Tibial nerve (tissue), 4 donors: ENCODE results near the gene QSOX2. TPM values are rescaled to one million over a fixed set of nuclear protein-coding genes. Genes with fewer than 3 reads are reported as not detected.

Experiments
- DNase-seq, 2 donors: peaks; one replicate each; pipeline ENCODE4 v3.0.0-alpha.2; 2019; ENCODE audit warnings: low spot score in 2 of 2
- H3K27ac ChIP-seq, 4 donors: fragments of 200-600 bp; sonication (generic) in 3 of 4; one replicate each; pipeline ENCODE4 v1.5.1; 2017 to 2019; ENCODE audit warnings: mild to moderate bottlenecking in 1 of 4
- H3K27me3 ChIP-seq, 2 donors: fragments of 200-600 bp; sonication (generic) in 1 of 2; one replicate each; pipeline versions ENCODE4 v1.5.1 to v1.6.0; 2017 to 2019
- H3K36me3 ChIP-seq, 3 donors: fragments of 200-600 bp; sonication (generic); one replicate each; pipeline ENCODE4 v1.5.1; 2018 to 2019
- H3K4me1 ChIP-seq, 4 donors: fragments of 200-600 bp; sonication (generic) in 3 of 4; one replicate each; pipeline ENCODE4 v1.5.1; 2017 to 2019
- H3K4me3 ChIP-seq, 4 donors: fragments of 200-600 bp; sonication (generic) in 3 of 4; one replicate each; pipeline ENCODE4 v1.5.1; 2017 to 2019; ENCODE audit warnings: mild to moderate bottlenecking in 1 of 4, moderate library complexity in 1 of 4
- H3K9me3 ChIP-seq, 4 donors: fragments of 200-600 bp; sonication (generic) in 3 of 4; one replicate each; pipeline ENCODE4 v1.5.1; 2017 to 2019
- CTCF ChIP-seq, 5 experiments: fragments of 200-600 bp in 3 of 5; fragments of 450-650 bp in 2 of 5; sonication (generic) in 3 of 5; IDR thresholded peaks; one replicate each; pipeline ENCODE4 v1.5.1; 2016 to 2019; ENCODE audit warnings: antibody characterized with exemption in 5 of 5, mild to moderate bottlenecking in 3 of 5, moderate library complexity in 2 of 5
- EP300 ChIP-seq, 2 donors: sonication (generic); formaldehyde crosslinking; IDR thresholded peaks; one replicate each; pipeline ENCODE4 v1.6.1; 2017; ENCODE audit warnings: antibody characterized with exemption in 2 of 2, mild to moderate bottlenecking in 1 of 2
- POLR2A ChIP-seq, 2 donors: fragments of 450-650 bp; IDR thresholded peaks; one replicate each; pipeline ENCODE4 v1.6.1; 2017; ENCODE audit warnings: antibody characterized with exemption in 2 of 2, mild to moderate bottlenecking in 2 of 2, moderate library complexity in 2 of 2
- WGBS, 2 donors: methylation state at CpG; one replicate each; pipeline ENCODE4 v1.1.5; 2018; 5-methylcytosine and 5-hydroxymethylcytosine counted together
- total RNA-seq, 4 donors: library from RNA; depleted of rRNA; stranded (reverse); fragments of >200 nt; gene quantifications; one replicate each; pipeline ENCODE4 v1.1.0, GENCODE V29; 2016

Gene QSOX2
- total RNA-seq, 4 donors from 2014 or later: 10.2 to 16.8 (median 11.8) TPM

GRCh38 chr9:136185066-136185465, 60.5 kb downstream of the QSOX2 start:
- 31 to 36% methylated on average over 12 to 19 of the region's 19 CpGs for WGBS, 2 donors
- Histone ChIP-seq H3K4me3 (no peak overlapping the region), H3K36me3 (no peaks in the 10 kb centered on the region), H3K27ac (no peak overlapping the region), H3K4me1 (no peaks in the 10 kb centered on the region), H3K27me3 (peaks cover 0 to 69% of the 10 kb centered on the region in 2 donors), H3K9me3 (no peaks in the 10 kb centered on the region)
- no peak for DNase-seq
- no peak for TF ChIP-seq EP300 (IDR thresholded peaks at IDR 0.05)
- no peak for TF ChIP-seq POLR2A (IDR thresholded peaks at IDR 0.05)
- no peak for TF ChIP-seq CTCF (IDR thresholded peaks at IDR 0.05)

- Histone ChIP-seq H3K4me1 (no peaks in the 10 kb centered on the region), H3K27ac (no peak overlapping the region), H3K27me3 (peaks cover 0 to 64% of the 10 kb centered on the region in 2 donors), H3K9me3 (no peaks in the 10 kb centered on the region), H3K36me3 (no peaks in the 10 kb centered on the region), H3K4me3 (no peak overlapping the region)
- TF ChIP-seq EP300 (IDR thresholded peaks at IDR 0.05): no peak
- 62 to 78% methylated on average over 12 to 16 of the region's 18 CpGs for WGBS, 2 donors
- DNase-seq: no peak
Observed at GRCh38 chr9:136182850-136183422, 62.7 kb downstream of the QSOX2 start.

GRCh38 chr9:136182420-136182787, 63.2 kb downstream of the QSOX2 start:
- 79 to 84% methylated on average over 14 of the region's 14 CpGs for WGBS, 2 donors
- peaks cover 0 to 59% of the 10 kb centered on the region in 2 donors for H3K27me3 ChIP-seq

GRCh38 chr9:136181784-136182419, 63.7 kb downstream of the QSOX2 start:
- 61 to 69% methylated on average over 8 of the region's 8 CpGs for WGBS, 2 donors
- Histone ChIP-seq H3K4me1 (no peaks in the 10 kb centered on the region), H3K9me3 (no peaks in the 10 kb centered on the region), H3K27ac (no peak overlapping the region), H3K36me3 (no peaks in the 10 kb centered on the region), H3K27me3 (peaks cover 0 to 54% of the 10 kb centered on the region in 2 donors), H3K4me3 (no peak overlapping the region)
- no peak for TF ChIP-seq EP300 (IDR thresholded peaks at IDR 0.05)
- no peak for TF ChIP-seq POLR2A (IDR thresholded peaks at IDR 0.05)
- no peak for TF ChIP-seq CTCF (IDR thresholded peaks at IDR 0.05)
- DNase-seq: no peak

More at GRCh38 chr9:136182420-136182787, 63.2 kb downstream of the QSOX2 start:
- Histone ChIP-seq H3K9me3 (no peaks in the 10 kb centered on the region), H3K4me3 (no peak overlapping the region), H3K36me3 (no peaks in the 10 kb centered on the region), H3K4me1 (no peaks in the 10 kb centered on the region), H3K27ac (no peak overlapping the region)
- TF ChIP-seq CTCF (IDR thresholded peaks at IDR 0.05) (no peak), POLR2A (IDR thresholded peaks at IDR 0.05) (no peak), EP300 (IDR thresholded peaks at IDR 0.05) (no peak)
- DNase-seq: no peak

GRCh38 chr9:136180586-136180985, 65.0 kb downstream of the QSOX2 start:
- Histone ChIP-seq H3K27ac (no peak overlapping the region), H3K9me3 (no peaks in the 10 kb centered on the region), H3K36me3 (no peaks in the 10 kb centered on the region), H3K4me3 (no peak overlapping the region), H3K4me1 (no peaks in the 10 kb centered on the region), H3K27me3 (peaks cover 0 to 41% of the 10 kb centered on the region in 2 donors)
- 70 to 74% methylated on average over 11 of the region's 11 CpGs for WGBS, 2 donors
- DNase-seq: no peak
- TF ChIP-seq EP300 (IDR thresholded peaks at IDR 0.05) (no peak), POLR2A (IDR thresholded peaks at IDR 0.05) (no peak), CTCF (IDR thresholded peaks at IDR 0.05) (no peak)
